ENCODE results near the gene TEAD3.

Gene TEAD3

DNA sequence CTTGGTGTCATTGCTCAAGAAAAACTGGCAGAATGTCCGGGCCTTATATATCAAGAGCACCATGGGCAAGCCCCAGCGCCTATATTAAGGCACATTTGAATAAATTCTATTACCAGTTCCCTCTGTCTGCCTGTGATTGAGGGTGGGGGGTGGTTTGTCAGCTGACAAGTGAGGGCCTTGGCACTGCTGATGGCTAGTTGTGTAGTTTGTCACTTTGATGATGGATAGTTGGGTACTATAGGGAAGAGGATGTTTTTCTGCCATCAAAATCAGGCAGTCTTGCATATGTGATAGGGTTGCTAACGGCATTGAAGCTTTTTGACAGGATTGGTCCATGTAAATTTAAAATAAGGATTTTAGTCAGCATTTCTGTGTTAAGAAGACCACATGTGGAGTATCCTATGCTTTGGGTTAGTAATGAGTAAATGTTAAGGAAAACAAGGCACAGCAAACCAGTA, 26.2 kb downstream of the TEAD3 start:
- TF ChIP-seq MYC (IDR thresholded peaks at IDR 0.05; ENCODE audit: low read depth, low read length): no peak
- no peak for TF ChIP-seq POLR2A (IDR thresholded peaks at IDR 0.05; ENCODE audit: extremely low read depth, insufficient read length)
- TF ChIP-seq, protein P1, sequence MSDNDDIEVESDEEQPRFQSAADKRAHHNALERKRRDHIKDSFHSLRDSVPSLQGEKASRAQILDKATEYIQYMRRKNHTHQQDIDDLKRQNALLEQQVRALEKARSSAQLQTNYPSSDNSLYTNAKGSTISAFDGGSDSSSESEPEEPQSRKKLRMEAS (IDR thresholded peaks at IDR 0.05; ENCODE audit: low read depth, low read length): no peak
- TF ChIP-seq, protein P2, sequence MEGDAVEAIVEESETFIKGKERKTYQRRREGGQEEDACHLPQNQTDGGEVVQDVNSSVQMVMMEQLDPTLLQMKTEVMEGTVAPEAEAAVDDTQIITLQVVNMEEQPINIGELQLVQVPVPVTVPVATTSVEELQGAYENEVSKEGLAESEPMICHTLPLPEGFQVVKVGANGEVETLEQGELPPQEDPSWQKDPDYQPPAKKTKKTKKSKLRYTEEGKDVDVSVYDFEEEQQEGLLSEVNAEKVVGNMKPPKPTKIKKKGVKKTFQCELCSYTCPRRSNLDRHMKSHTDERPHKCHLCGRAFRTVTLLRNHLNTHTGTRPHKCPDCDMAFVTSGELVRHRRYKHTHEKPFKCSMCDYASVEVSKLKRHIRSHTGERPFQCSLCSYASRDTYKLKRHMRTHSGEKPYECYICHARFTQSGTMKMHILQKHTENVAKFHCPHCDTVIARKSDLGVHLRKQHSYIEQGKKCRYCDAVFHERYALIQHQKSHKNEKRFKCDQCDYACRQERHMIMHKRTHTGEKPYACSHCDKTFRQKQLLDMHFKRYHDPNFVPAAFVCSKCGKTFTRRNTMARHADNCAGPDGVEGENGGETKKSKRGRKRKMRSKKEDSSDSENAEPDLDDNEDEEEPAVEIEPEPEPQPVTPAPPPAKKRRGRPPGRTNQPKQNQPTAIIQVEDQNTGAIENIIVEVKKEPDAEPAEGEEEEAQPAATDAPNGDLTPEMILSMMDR (IDR thresholded peaks at IDR 0.05; ENCODE audit: low read depth, low read length): no peak
- DNase-seq (ENCODE audit: low read depth): no peak
- peak overlapping the region; percentile 77 for H3K4me3 ChIP-seq (ENCODE audit: low read depth, low read length)

DNA sequence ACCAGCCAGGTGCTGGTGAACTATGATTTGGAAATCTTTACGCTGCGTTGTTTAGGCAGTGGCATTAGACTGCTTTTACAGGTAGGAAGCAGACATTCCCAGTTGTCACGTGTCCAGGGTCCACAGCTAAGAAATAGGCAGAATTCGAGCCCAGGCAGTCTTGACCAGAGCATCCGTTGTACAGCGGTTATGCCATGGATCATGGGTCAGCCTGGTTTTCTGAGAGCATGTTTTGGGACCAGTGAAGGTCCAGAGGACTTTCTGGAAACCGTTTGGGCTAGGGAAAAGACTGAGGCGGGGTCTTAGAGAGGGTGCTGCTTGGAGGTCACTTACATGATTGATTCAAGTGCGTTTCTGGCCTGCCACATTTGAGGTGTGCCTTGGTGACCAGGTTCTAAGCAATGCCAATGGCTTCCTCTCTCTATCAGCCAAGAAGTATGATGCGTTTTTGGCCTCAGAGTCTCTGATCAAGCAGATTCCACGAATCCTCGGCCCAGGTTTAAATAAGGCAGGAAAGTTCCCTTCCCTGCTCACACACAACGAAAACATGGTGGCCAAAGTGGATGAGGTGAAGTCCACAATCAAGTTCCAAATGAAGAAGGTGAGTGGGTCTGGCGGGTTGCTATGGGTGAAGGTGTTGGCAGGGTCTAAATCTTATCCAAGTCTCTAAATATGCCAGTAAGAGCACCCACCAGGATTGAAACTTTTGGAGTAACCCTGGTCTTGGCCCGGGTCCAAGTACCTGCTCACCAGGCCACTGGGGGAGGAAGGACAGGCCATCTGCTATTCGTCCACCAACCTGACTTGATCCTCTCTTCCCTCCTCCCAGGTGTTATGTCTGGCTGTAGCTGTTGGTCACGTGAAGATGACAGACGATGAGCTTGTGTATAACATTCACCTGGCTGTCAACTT, 26.9 kb downstream of the TEAD3 start:
- H3K4me3 ChIP-seq (ENCODE audit: low read depth, low read length): peak overlapping the region; percentile 77
- TF ChIP-seq, protein P1 (IDR thresholded peaks at IDR 0.05; ENCODE audit: low read depth, low read length): no peak
- TF ChIP-seq POLR2A (IDR thresholded peaks at IDR 0.05; ENCODE audit: extremely low read depth, insufficient read length) (no peak), MYC (IDR thresholded peaks at IDR 0.05; ENCODE audit: low read depth, low read length) (no peak)
- TF ChIP-seq, protein P2 (IDR thresholded peaks at IDR 0.05; ENCODE audit: low read depth, low read length): no peak
- DNase-seq (ENCODE audit: low read depth): no peak

DNA sequence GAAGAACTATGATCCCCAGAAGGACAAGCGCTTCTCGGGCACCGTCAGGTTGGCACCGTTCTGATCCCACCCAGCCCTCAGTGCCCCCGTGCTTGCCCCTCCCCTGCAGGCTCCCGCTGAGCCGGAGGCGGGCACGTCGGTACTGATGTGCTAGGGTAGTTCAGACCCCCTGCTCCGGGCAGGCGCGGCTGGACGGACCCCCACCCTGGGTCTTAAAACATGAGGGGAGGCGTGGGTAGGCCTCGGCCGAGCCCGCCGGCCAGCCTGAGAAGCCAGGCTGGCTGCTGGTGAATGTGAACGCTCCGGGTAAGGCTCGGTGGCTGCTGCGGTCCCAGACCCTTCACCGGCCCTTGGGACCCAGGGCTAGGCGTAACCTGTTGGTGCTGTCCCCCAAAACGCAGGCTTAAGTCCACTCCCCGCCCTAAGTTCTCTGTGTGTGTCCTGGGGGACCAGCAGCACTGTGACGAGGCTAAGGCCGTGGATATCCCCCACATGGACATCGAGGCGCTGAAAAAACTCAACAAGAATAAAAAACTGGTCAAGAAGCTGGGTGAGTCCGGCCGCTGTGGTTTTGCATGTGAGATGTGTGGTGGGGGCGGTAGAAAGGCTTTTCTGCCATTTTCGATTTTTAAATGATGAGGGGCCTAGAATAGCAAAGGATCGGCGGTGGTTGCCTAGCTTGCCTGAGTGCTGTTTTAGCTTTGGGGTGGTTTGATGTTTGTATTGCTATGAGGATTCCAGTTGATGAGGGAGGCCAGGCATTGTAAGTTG, 27.7 kb downstream of the TEAD3 start:
- peak overlapping the region; percentile 77 for H3K4me3 ChIP-seq (ENCODE audit: low read depth, low read length)
- TF ChIP-seq, protein P1 (IDR thresholded peaks at IDR 0.05; ENCODE audit: low read depth, low read length): no peak
- TF ChIP-seq POLR2A (IDR thresholded peaks at IDR 0.05; ENCODE audit: extremely low read depth, insufficient read length) (no peak), MYC (IDR thresholded peaks at IDR 0.05; ENCODE audit: low read depth, low read length) (no peak)
- TF ChIP-seq, protein P2 (IDR thresholded peaks at IDR 0.05; ENCODE audit: low read depth, low read length): no peak
- DNase-seq (ENCODE audit: low read depth): peak; percentile 50

DNA sequence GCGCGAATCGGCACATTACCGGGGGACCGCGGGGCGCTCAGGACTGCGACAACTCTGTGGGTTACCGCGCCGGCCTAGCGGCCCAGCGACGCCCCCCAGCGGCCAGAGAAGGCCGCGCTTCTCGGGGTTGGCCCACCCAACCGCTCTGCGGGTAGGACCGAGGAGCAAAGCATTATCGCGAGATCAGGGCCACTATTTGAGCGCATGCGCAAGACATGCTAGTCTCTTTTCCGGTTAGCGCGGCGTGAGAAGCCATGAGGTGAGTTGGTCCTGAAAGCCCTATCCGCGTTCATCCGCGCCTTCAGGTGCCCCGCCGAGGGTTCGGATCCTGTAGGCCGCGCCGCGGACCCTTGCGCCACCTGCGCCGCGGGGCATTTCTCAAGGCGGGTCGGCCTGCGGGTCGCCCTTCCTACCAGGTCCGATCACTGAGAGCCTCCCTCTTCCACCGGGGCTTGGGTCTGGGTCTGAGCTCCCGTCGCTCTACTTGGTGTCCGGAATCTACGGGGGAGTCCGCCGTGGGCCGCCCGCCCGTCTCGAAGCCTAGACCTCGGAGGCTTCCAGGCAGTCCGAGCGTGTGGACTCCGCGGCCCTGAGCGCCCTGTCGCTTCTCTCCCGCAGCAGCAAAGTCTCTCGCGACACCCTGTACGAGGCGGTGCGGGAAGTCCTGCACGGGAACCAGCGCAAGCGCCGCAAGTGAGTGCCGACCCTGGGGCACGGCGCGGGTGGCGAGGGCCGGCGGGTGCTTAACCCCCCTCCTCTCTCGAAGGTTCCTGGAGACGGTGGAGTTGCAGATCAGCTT, 28.5 kb downstream of the TEAD3 start, which contains the start of gene RPL10A:
Gene RPL10A, plus strand, starts transcription at position 221 of the 799 bp plus-strand sequence. Its CDS starts 34 bp downstream, at position 255.
- TF ChIP-seq, protein P1 (IDR thresholded peaks at IDR 0.05; ENCODE audit: low read depth, low read length): peak; percentile 95
- peak; percentile 100 for TF ChIP-seq MYC (IDR thresholded peaks at IDR 0.05; ENCODE audit: low read depth, low read length)
- TF ChIP-seq POLR2A (IDR thresholded peaks at IDR 0.05; ENCODE audit: extremely low read depth, insufficient read length): peak; percentile 100
- TF ChIP-seq, protein P2 (IDR thresholded peaks at IDR 0.05; ENCODE audit: low read depth, low read length): peak; percentile 96
- H3K4me3 ChIP-seq (ENCODE audit: low read depth, low read length): peak within 1 kb of the TSS; percentile 77
- peak; percentile 97 for DNase-seq (ENCODE audit: low read depth)

DNA sequence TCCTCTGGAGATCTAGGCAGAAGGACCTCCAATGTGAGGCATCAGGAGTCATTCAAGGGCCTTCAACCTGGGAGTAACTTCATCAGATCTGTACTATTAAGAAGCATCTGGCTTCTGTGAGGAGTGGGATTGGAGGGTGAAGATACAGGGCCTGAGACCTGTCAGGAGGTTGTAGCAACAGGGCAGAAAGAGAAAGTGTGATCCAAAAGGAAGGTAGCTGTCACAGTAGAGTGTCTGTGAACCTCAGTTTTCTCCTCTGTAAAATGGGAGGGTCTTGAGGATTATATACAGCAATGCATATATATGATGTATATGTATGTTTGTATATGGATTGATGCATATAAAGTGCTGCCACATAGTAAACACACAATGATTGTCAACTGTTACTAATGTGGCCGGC, 31.2 kb downstream of the TEAD3 start:
- DNase-seq (ENCODE audit: low read depth): no peak
- H3K4me3 ChIP-seq (ENCODE audit: low read depth, low read length): no peak overlapping the region
- TF ChIP-seq, protein P1 (IDR thresholded peaks at IDR 0.05; ENCODE audit: low read depth, low read length): no peak
- TF ChIP-seq, protein P2 (IDR thresholded peaks at IDR 0.05; ENCODE audit: low read depth, low read length): no peak
- TF ChIP-seq MYC (IDR thresholded peaks at IDR 0.05; ENCODE audit: low read depth, low read length): no peak
- no peak for TF ChIP-seq POLR2A (IDR thresholded peaks at IDR 0.05; ENCODE audit: extremely low read depth, insufficient read length)
